Activated gamma-delta T cell treated with anti-CD3 and anti-CD28 coated beads, Interleukin-2, amount 50 U/mL, for 16 hours (primary cell): Measurements from ENCODE around the gene DLG5.
"Not testable (repeated sequence)": the region's sequence is repeated elsewhere in the genome, so short reads cannot be mapped to it uniquely, and the experiment has no call there.

Experiments used
- DNase-seq: peaks from one replicate; pipeline ENCODE4 v3.0.0-alpha.2; 2020; ENCODE audit warnings: low read depth

The DLG5 gene

GRCh38 chr10:77768039-77768438, 158.5 kb downstream of the DLG5 start:
- no peak for DNase-seq

- DNase-seq: no peak
Measured at GRCh38 chr10:77763453-77764430, 162.8 kb downstream of the DLG5 start.

GRCh38 chr10:77758406-77758805, 168.1 kb downstream of the DLG5 start:
- DNase-seq: not testable (repeated sequence)

- no peak for DNase-seq
Measured at GRCh38 chr10:77756319-77757232, 170.0 kb downstream of the DLG5 start.

GRCh38 chr10:77746047-77746707, 180.4 kb downstream of the DLG5 start:
- DNase-seq: no peak

- no peak for DNase-seq
Measured at GRCh38 chr10:77744245-77744644, 182.3 kb downstream of the DLG5 start.

DNA sequence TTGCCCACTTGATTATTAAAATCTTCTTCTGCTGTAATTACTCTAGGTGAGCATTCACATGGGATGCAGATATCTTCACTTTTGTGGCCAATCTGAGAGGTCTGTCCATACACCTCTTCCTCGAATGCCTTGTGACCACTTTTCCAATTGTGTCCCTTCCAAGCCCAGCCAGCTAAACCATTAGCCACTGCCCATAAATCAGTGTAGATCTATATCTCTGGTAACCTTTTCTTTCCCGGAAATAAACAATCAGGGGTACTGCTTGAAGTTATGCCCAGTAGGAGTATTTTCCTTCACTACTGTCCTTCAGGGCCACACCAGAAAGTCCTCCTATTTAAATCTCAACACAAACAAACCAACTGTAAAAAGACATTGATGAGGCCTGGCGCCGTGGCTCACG, 184.4 kb downstream of the DLG5 start:
- no peak for DNase-seq

GRCh38 chr10:77741746-77742145, 184.8 kb downstream of the DLG5 start:
- no peak for DNase-seq
